Tibial nerve (tissue), 4 donors: Measurements from ENCODE around the gene RNF208.

Experiments
- CTCF ChIP-seq, 5 experiments: fragments of 200-600 bp in 3 of 5; fragments of 450-650 bp in 2 of 5; sonication (generic) in 3 of 5; IDR thresholded peaks; one replicate each; pipeline ENCODE4 v1.5.1; 2016 to 2019; ENCODE audit warnings: antibody characterized with exemption in 5 of 5, mild to moderate bottlenecking in 3 of 5, moderate library complexity in 2 of 5
- EP300 ChIP-seq, 2 donors: sonication (generic); formaldehyde crosslinking; IDR thresholded peaks; one replicate each; pipeline ENCODE4 v1.6.1; 2017; ENCODE audit warnings: antibody characterized with exemption in 2 of 2, mild to moderate bottlenecking in 1 of 2
- POLR2A ChIP-seq, 2 donors: fragments of 450-650 bp; IDR thresholded peaks; one replicate each; pipeline ENCODE4 v1.6.1; 2017; ENCODE audit warnings: antibody characterized with exemption in 2 of 2, mild to moderate bottlenecking in 2 of 2, moderate library complexity in 2 of 2

GRCh38 chr9:137240318-137240840 lies 18.3 kb upstream of the RNF208 start:
- TF ChIP-seq CTCF (IDR thresholded peaks at IDR 0.05) (no peak), POLR2A (IDR thresholded peaks at IDR 0.05) (no peak), EP300 (IDR thresholded peaks at IDR 0.05) (peak in 1 of 2 donors; percentile 27)
